ENCODE measurements around the gene PTPRN2.
"Not testable (repeated sequence)": the region's sequence is repeated elsewhere in the genome, so short reads cannot be mapped to it uniquely, and the experiment has no call there.

PTPRN2 gene

GRCh38 chr7:157562522-157563398 lies 1024.9 kb downstream of the PTPRN2 start:
- WGBS (ENCODE audit: extremely low coverage, insufficient coverage, low lambda C conversion rate): no CpG with 5 or more reads among the region's 44 CpGs
- H3K36me3 ChIP-seq (ENCODE audit: control insufficient read depth, insufficient read depth, low read length): not testable (repeated sequence)

GRCh38 chr7:157561816-157562410 lies 1025.7 kb downstream of the PTPRN2 start:
- H2BK15ac ChIP-seq (replicated peaks; ENCODE audit: low read depth): no peak overlapping the region
- H2BK120ac ChIP-seq (ENCODE audit: low read depth, low read length): no peak overlapping the region
- H3K27me3 ChIP-seq (ENCODE audit: insufficient read depth, low read length, poor library complexity): no peaks in the 10 kb centered on the region
- H3K79me2 ChIP-seq (ENCODE audit: control insufficient read depth, insufficient read depth, low read length): no peaks in the 10 kb centered on the region
- H3K79me1 ChIP-seq (ENCODE audit: low read length): no peaks in the 10 kb centered on the region
- H2BK5ac ChIP-seq (ENCODE audit: low read length): no peak overlapping the region
- no peak overlapping the region for H3K4ac ChIP-seq (ENCODE audit: low read depth, low read length)
- no peak overlapping the region for H3K56ac ChIP-seq (ENCODE audit: low read length)
- WGBS (ENCODE audit: extremely low coverage, insufficient coverage, low lambda C conversion rate): no CpG with 5 or more reads among the region's 13 CpGs
- no peak overlapping the region for H2AK5ac ChIP-seq (ENCODE audit: low read length)
- no peak for DNase-seq
- no peak overlapping the region for H3K4me3 ChIP-seq (ENCODE audit: low read length)
- no peak overlapping the region for H4K5ac ChIP-seq (ENCODE audit: low read length)
- H3K23ac ChIP-seq (ENCODE audit: low read length): no peak overlapping the region
- no peak overlapping the region for H3K9ac ChIP-seq (ENCODE audit: low read length)
- H4K8ac ChIP-seq (ENCODE audit: low read depth, low read length): no peak overlapping the region
- H3K36me3 ChIP-seq (ENCODE audit: control insufficient read depth, insufficient read depth, low read length): no peaks in the 10 kb centered on the region
- H3K4me2 ChIP-seq (ENCODE audit: low read length): no peak overlapping the region
- no peak overlapping the region for H3K27ac ChIP-seq (ENCODE audit: low read depth, low read length)
- H3K4me1 ChIP-seq (ENCODE audit: control insufficient read depth, low read depth, low read length): no peaks in the 10 kb centered on the region
- H3K18ac ChIP-seq (ENCODE audit: low read length): no peak overlapping the region

More at GRCh38 chr7:157562522-157563398, 1024.9 kb downstream of the PTPRN2 start:
- not testable (repeated sequence) for H2BK120ac ChIP-seq (ENCODE audit: low read depth, low read length); H3K79me1 ChIP-seq (ENCODE audit: low read length); H3K9ac ChIP-seq (ENCODE audit: low read length); H3K27ac ChIP-seq (ENCODE audit: low read depth, low read length); H3K4me1 ChIP-seq (ENCODE audit: control insufficient read depth, low read depth, low read length); H3K18ac ChIP-seq (ENCODE audit: low read length); H4K5ac ChIP-seq (ENCODE audit: low read length); H3K4me2 ChIP-seq (ENCODE audit: low read length); H3K79me2 ChIP-seq (ENCODE audit: control insufficient read depth, insufficient read depth, low read length); H4K8ac ChIP-seq (ENCODE audit: low read depth, low read length); H2AK5ac ChIP-seq (ENCODE audit: low read length); H2BK5ac ChIP-seq (ENCODE audit: low read length); DNase-seq; H3K56ac ChIP-seq (ENCODE audit: low read length); H3K4ac ChIP-seq (ENCODE audit: low read depth, low read length); H3K23ac ChIP-seq (ENCODE audit: low read length); H3K27me3 ChIP-seq (ENCODE audit: insufficient read depth, low read length, poor library complexity); H2BK15ac ChIP-seq (replicated peaks; ENCODE audit: low read depth); H3K4me3 ChIP-seq (ENCODE audit: low read length)

- Histone ChIP-seq H3K4me2 (ENCODE audit: low read length) (no peak overlapping the region), H3K27me3 (ENCODE audit: insufficient read depth, low read length, poor library complexity) (no peaks in the 10 kb centered on the region), H3K79me1 (ENCODE audit: low read length) (no peaks in the 10 kb centered on the region), H2BK5ac (ENCODE audit: low read length) (no peak overlapping the region), H3K4me1 (ENCODE audit: control insufficient read depth, low read depth, low read length) (no peaks in the 10 kb centered on the region), H3K56ac (ENCODE audit: low read length) (no peak overlapping the region), H4K5ac (ENCODE audit: low read length) (no peak overlapping the region), H3K36me3 (ENCODE audit: control insufficient read depth, insufficient read depth, low read length) (no peaks in the 10 kb centered on the region), H2AK5ac (ENCODE audit: low read length) (no peak overlapping the region), H3K23ac (ENCODE audit: low read length) (no peak overlapping the region), H3K18ac (ENCODE audit: low read length) (no peak overlapping the region), H2BK15ac (replicated peaks; ENCODE audit: low read depth) (no peak overlapping the region), H3K4me3 (ENCODE audit: low read length) (no peak overlapping the region), H3K9ac (ENCODE audit: low read length) (no peak overlapping the region), H3K79me2 (ENCODE audit: control insufficient read depth, insufficient read depth, low read length) (no peaks in the 10 kb centered on the region), H3K27ac (ENCODE audit: low read depth, low read length) (no peak overlapping the region), H3K4ac (ENCODE audit: low read depth, low read length) (no peak overlapping the region), H4K8ac (ENCODE audit: low read depth, low read length) (no peak overlapping the region), H2BK120ac (ENCODE audit: low read depth, low read length) (no peak overlapping the region)
- WGBS (ENCODE audit: extremely low coverage, insufficient coverage, low lambda C conversion rate): no CpG with 5 or more reads among the region's 3 CpGs
- DNase-seq: no peak
Measured at GRCh38 chr7:157561523-157561785, 1026.2 kb downstream of the PTPRN2 start.

- Histone ChIP-seq H3K4me3 (ENCODE audit: low read length) (no peak overlapping the region), H2AK5ac (ENCODE audit: low read length) (no peak overlapping the region), H3K18ac (ENCODE audit: low read length) (no peak overlapping the region), H3K79me1 (ENCODE audit: low read length) (no peaks in the 10 kb centered on the region), H2BK5ac (ENCODE audit: low read length) (no peak overlapping the region), H3K4me2 (ENCODE audit: low read length) (no peak overlapping the region), H3K4ac (ENCODE audit: low read depth, low read length) (no peak overlapping the region), H4K5ac (ENCODE audit: low read length) (no peak overlapping the region), H4K8ac (ENCODE audit: low read depth, low read length) (no peak overlapping the region), H3K23ac (ENCODE audit: low read length) (no peak overlapping the region), H3K9ac (ENCODE audit: low read length) (no peak overlapping the region), H3K56ac (ENCODE audit: low read length) (no peak overlapping the region), H2BK15ac (replicated peaks; ENCODE audit: low read depth) (no peak overlapping the region), H3K27ac (ENCODE audit: low read depth, low read length) (no peak overlapping the region), H3K27me3 (ENCODE audit: insufficient read depth, low read length, poor library complexity) (no peaks in the 10 kb centered on the region), H3K36me3 (ENCODE audit: control insufficient read depth, insufficient read depth, low read length) (no peaks in the 10 kb centered on the region), H3K4me1 (ENCODE audit: control insufficient read depth, low read depth, low read length) (no peaks in the 10 kb centered on the region), H2BK120ac (ENCODE audit: low read depth, low read length) (no peak overlapping the region), H3K79me2 (ENCODE audit: control insufficient read depth, insufficient read depth, low read length) (no peaks in the 10 kb centered on the region)
- no peak for DNase-seq
- no CpG with 5 or more reads among the region's 29 CpGs for WGBS (ENCODE audit: extremely low coverage, insufficient coverage, low lambda C conversion rate)
Measured at GRCh38 chr7:157560710-157561522, 1026.7 kb downstream of the PTPRN2 start.

GRCh38 chr7:157560258-157560654 lies 1027.4 kb downstream of the PTPRN2 start:
- Histone ChIP-seq H3K4ac (ENCODE audit: low read depth, low read length) (no peak overlapping the region), H3K9ac (ENCODE audit: low read length) (no peak overlapping the region), H3K4me2 (ENCODE audit: low read length) (no peak overlapping the region), H4K8ac (ENCODE audit: low read depth, low read length) (no peak overlapping the region), H4K5ac (ENCODE audit: low read length) (no peak overlapping the region), H3K56ac (ENCODE audit: low read length) (no peak overlapping the region), H2BK5ac (ENCODE audit: low read length) (no peak overlapping the region), H2BK120ac (ENCODE audit: low read depth, low read length) (no peak overlapping the region), H3K27ac (ENCODE audit: low read depth, low read length) (no peak overlapping the region), H3K4me3 (ENCODE audit: low read length) (no peak overlapping the region), H3K4me1 (ENCODE audit: control insufficient read depth, low read depth, low read length) (no peaks in the 10 kb centered on the region), H2AK5ac (ENCODE audit: low read length) (no peak overlapping the region), H3K27me3 (ENCODE audit: insufficient read depth, low read length, poor library complexity) (no peaks in the 10 kb centered on the region), H3K18ac (ENCODE audit: low read length) (no peak overlapping the region), H3K79me1 (ENCODE audit: low read length) (no peaks in the 10 kb centered on the region), H3K23ac (ENCODE audit: low read length) (no peak overlapping the region), H3K36me3 (ENCODE audit: control insufficient read depth, insufficient read depth, low read length) (no peaks in the 10 kb centered on the region), H3K79me2 (ENCODE audit: control insufficient read depth, insufficient read depth, low read length) (no peaks in the 10 kb centered on the region), H2BK15ac (replicated peaks; ENCODE audit: low read depth) (no peak overlapping the region)
- WGBS (ENCODE audit: extremely low coverage, insufficient coverage, low lambda C conversion rate): no CpG with 5 or more reads among the region's 20 CpGs
- DNase-seq: no peak
